Measurements from ENCODE around the gene INSYN2B.
"Not testable (repeated sequence)": the region's sequence is repeated elsewhere in the genome, so short reads cannot be mapped to it uniquely, and the experiment has no call there.

INSYN2B gene

GRCh38 chr5:169840405-169840804 lies 139.9 kb downstream of the INSYN2B start:
- DNase-seq: no peak

- DNase-seq: no peak
These were observed 141.6 kb downstream of the INSYN2B start for GRCh38 chr5:169838688-169839087.

- no peak for DNase-seq
These were observed 142.6 kb downstream of the INSYN2B start for GRCh38 chr5:169837686-169838085.

GRCh38 chr5:169836835-169837536 lies 143.3 kb downstream of the INSYN2B start:
- DNase-seq: no peak

DNA sequence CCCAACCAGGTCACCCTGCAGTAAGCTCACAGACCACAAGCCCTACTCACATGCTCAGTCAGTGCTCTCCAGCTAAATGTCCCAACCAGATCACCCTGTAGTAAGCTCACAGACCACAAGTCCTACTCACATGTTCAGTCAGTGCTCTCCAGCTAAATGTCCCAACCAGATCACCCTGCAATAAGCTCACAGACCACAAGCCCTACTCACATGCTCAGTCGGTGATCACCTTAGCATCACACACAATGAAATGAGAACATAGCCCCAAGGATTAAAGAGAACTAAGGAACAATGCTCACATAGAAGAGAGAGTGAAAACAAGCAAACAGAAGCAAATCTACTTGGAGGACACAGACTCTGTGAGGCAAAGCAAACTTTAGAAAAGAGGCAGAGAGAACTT lies 145.8 kb downstream of the INSYN2B start:
- DNase-seq: not testable (repeated sequence)

DNA sequence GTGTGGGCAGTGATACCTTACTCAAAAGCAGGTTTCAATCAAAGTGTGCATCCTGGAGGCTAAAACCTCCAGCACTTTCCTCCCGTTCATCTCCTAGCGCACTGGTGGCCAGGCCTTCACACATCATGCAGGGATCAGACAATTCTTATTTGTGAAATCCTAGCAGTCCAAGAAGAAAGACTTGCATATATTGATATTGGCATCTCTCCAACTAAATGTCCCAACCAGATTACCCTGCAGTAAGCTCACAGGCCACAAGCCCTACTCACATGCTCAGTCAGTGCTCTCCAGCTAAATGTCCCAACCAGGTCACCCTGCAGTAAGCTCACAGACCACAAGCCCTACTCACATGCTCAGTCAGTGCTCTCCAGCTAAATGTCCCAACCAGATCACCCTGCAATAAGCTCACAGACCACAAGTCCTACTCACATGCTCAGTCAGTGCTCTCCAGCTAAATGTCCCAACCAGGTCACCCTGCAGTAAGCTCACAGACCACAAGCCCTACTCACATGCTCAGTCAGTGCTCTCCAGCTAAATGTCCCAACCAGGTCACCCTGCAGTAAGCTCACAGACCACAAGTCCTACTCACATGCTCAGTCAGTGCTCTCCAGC lies 146.5 kb downstream of the INSYN2B start:
- not testable (repeated sequence) for DNase-seq

DNA sequence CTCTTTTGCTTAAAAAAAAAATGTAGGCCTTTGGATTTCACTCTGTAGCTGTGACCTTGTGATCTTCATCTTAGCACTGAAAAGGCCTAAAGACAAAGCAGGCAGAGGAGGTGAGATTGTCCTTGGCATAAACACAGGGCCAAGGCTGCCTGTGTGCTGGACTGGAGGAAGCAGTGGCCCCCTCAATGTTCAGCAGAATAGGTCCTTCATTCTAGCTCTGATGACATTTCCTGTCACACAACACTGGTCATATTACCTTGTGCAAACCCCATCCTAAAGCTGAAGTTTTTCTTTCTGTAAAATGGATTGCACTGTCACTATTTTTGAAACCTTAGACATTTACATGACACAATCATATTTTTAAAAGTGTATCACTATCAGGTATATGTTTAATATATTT lies 147.4 kb downstream of the INSYN2B start:
- no peak for DNase-seq

- no peak for DNase-seq
These were observed 148.0 kb downstream of the INSYN2B start for GRCh38 chr5:169832304-169832703.

- no peak for DNase-seq
These were observed 149.0 kb downstream of the INSYN2B start for GRCh38 chr5:169831331-169831730.

- DNase-seq: no peak
These were observed 151.9 kb downstream of the INSYN2B start for GRCh38 chr5:169828385-169828784.

GRCh38 chr5:169827769-169828168 lies 152.5 kb downstream of the INSYN2B start:
- no peak for DNase-seq

- no peak for DNase-seq
These were observed 153.7 kb downstream of the INSYN2B start for GRCh38 chr5:169826618-169827017.

DNA sequence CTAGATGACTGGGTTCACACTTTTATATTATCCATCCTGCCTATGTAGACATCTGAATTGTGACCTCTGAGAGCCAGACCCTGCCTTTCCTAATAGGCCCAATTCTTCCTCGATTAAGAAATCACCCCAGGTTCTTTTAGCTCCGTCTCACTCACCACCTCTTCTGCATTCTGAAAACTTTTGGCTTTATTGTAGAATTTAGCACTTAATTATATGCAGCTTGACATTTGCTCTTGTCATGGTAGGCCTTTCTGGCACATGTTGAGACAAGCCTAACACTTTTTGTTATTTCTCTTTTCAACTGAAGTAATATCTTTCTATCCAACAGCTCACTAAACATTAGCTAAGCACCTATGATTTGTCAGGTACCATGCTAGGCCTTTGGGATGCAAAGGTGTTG lies 163.3 kb downstream of the INSYN2B start:
- no peak for DNase-seq

DNA sequence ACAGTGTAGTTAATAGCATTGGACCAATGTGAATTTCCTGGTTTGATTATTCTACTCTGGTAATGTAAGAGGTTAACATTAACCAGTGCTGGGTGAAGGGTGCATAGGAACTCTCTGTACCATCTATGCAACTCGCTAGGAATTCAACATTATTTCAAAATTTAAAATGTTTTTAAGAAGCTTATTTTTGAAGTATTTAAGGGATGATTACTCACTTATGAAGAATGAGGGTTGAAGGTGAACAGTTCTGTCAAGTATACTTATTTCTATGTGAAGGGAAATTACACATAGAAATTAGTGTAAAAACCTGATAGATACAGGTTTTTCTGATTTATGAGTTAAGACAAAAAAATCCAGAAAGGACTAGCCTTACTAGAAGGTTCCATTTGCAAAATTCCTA lies 165.8 kb downstream of the INSYN2B start:
- no peak for DNase-seq

Data from cortex of kidney (tissue), 1 donor.